Smooth muscle cell of bladder (primary cell): ENCODE results near the gene ADTRP. TPM values are rescaled to one million over a fixed set of nuclear protein-coding genes. Genes with fewer than 3 reads are reported as not detected.

ENCODE experiments used
- total RNA-seq: library from RNA; depleted of rRNA; stranded (reverse); fragments of >200 nt; gene quantifications from 2 replicates; pipeline ENCODE4 v1.2.3, GENCODE V29; 2014

Gene ADTRP
- total RNA-seq, result 2.7 and 3.5 TPM in 2 replicates

DNA sequence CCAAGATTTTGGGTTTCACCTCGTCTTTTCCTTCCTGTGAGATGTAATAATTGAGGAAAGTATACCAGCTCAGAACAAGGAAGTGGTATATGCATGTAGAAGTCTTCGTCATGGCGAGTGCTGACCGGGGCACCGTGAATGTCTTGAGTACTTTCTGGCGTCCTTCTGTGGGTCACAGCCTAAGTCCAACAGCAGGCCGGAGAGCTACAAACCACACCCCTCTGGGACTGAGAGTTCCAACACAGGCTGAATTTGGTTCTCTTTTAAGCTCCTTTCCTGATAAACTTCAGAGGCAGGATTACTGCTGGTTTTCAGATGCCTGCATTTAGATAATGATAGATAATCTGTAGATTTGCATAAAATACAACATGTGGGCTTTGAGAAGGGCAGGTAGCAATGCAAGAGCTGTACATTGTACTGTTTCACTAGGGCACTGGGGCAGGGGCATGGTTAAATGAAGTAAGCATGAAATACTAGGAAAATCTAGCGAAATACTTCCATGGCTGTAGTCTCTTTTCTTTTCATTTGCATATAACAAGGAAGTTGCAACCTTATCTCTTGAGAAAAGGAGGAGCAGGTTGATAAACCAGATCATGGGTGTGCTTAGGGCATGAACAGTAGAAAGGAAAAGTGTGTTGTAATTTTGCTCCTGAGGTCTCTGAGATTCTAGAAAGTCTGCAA lies at the start of gene ADTRP:
ADTRP (minus strand) TSS at position 156 of the 681 bp plus-strand sequence; CDS start at position 112, 44 bp downstream.

Other genes starting within 250 kb of the ADTRP start
- 2.1 TPM in 2 replicates for gene TMEM170B, start 241.1 kb downstream of the ADTRP start, total RNA-seq
- gene HIVEP1, start 233.5 kb upstream of the ADTRP start, total RNA-seq, result 9.2 and 11.2 TPM in 2 replicates